WTC11 (cell line): ENCODE results near the gene FBXO30. TPM values are rescaled to one million over a fixed set of nuclear protein-coding genes. Genes with fewer than 3 reads are reported as not detected.

Experiments
- ATAC-seq: fragments of 200-7000 bp; cut with Tn5 transposase; 2 replicates; pipeline ENCODE4 v1.10.0; 2021; ENCODE audit warnings: mild to moderate bottlenecking, moderate library complexity
- CTCF ChIA-PET: fragments of 300-600 bp; sonication (Branson Sonifier 250); formaldehyde crosslinking; loops from one replicate; lab custom pipeline; 2021; ENCODE audit warnings: antibody characterized with exemption; lab: Charles Lee
- POLR2A ChIA-PET: fragments of 350-600 bp; sonication (Branson Sonifier 250); formaldehyde crosslinking; loops from one replicate; lab custom pipeline; 2021; ENCODE audit warnings: antibody characterized with exemption; lab: Charles Lee
- DNase-seq: peaks from one replicate; pipeline ENCODE4 v3.0.0; 2021; ENCODE audit warnings: low spot score
- H3K27ac Mint-ChIP-seq: 2 replicates; pipeline ENCODE4 v1.8.0; 2021; ENCODE audit warnings: mixed read lengths
- H3K27me3 Mint-ChIP-seq: 2 replicates; pipeline ENCODE4 v1.8.0; 2021; ENCODE audit warnings: low read depth, mild to moderate bottlenecking, moderate library complexity, mixed read lengths
- H3K36me3 Mint-ChIP-seq: 2 replicates; pipeline ENCODE4 v1.8.0; 2021; ENCODE audit warnings: mixed read lengths
- H3K4me1 Mint-ChIP-seq: 2 replicates; pipeline ENCODE4 v1.8.0; 2022; ENCODE audit warnings: mixed read lengths
- H3K4me3 Mint-ChIP-seq: 2 replicates; pipeline ENCODE4 v1.8.0; 2021; ENCODE audit warnings: mild to moderate bottlenecking, moderate library complexity, mixed read lengths
- H3K9me3 Mint-ChIP-seq: 2 replicates; pipeline ENCODE4 v1.8.0; 2021; ENCODE audit warnings: mixed read lengths
- AFF4 ChIP-seq: sonication (generic); formaldehyde crosslinking; IDR thresholded peaks from 2 replicates; pipeline ENCODE4 v1.8.1; 2023; ENCODE audit warnings: mild to moderate bottlenecking, missing genetic modification reagents, borderline replicate concordance
- ATF3 ChIP-seq: sonication (generic); formaldehyde crosslinking; conservative IDR thresholded peaks from 2 replicates; pipeline ENCODE4 v1.8.1; 2022; ENCODE audit warnings: mild to moderate bottlenecking, missing genetic modification reagents
- CBFB ChIP-seq: sonication (generic); formaldehyde crosslinking; IDR thresholded peaks from 2 replicates; pipeline ENCODE4 v1.8.1; 2022; ENCODE audit warnings: mild to moderate bottlenecking, low read depth, missing genetic modification reagents
- ELF4 ChIP-seq: sonication (generic); formaldehyde crosslinking; IDR thresholded peaks from 2 replicates; pipeline ENCODE4 v1.8.1; 2022; ENCODE audit warnings: low read depth, mild to moderate bottlenecking, moderate library complexity, missing genetic modification reagents
- FOXP4 ChIP-seq: sonication (generic); formaldehyde crosslinking; IDR thresholded peaks from 2 replicates; pipeline ENCODE4 v1.8.0; 2022; ENCODE audit warnings: mild to moderate bottlenecking, missing genetic modification reagents
- HMGXB4 ChIP-seq: sonication (generic); formaldehyde crosslinking; IDR thresholded peaks from 2 replicates; pipeline ENCODE4 v1.8.1; 2023; ENCODE audit warnings: mild to moderate bottlenecking, moderate library complexity, missing genetic modification reagents
- MXD4 ChIP-seq: fragments of 250-450 bp; sonication (Bioruptor Pico); IDR thresholded peaks from 2 replicates; pipeline ENCODE4 v1.8.0; 2021; ENCODE audit warnings: mild to moderate bottlenecking, moderate library complexity, borderline replicate concordance
- NR3C1 ChIP-seq: sonication (generic); formaldehyde crosslinking; conservative IDR thresholded peaks from 2 replicates; pipeline ENCODE4 v1.8.1; 2023; ENCODE audit warnings: low read depth, mild to moderate bottlenecking, missing genetic modification reagents
- RELA ChIP-seq: sonication (generic); formaldehyde crosslinking; IDR thresholded peaks from 2 replicates; pipeline ENCODE4 v1.8.1; 2022; ENCODE audit warnings: missing genetic modification reagents, mild to moderate bottlenecking, borderline replicate concordance
- RORB ChIP-seq: fragments of 250-450 bp; sonication (Bioruptor Pico); IDR thresholded peaks from 2 replicates; pipeline ENCODE4 v1.9.0; 2021; ENCODE audit warnings: mild to moderate bottlenecking
- SMAD3 ChIP-seq: sonication (generic); formaldehyde crosslinking; IDR thresholded peaks from 2 replicates; pipeline ENCODE4 v1.8.0; 2022; ENCODE audit warnings: missing genetic modification reagents, mild to moderate bottlenecking, borderline replicate concordance
- ZNF121 ChIP-seq: sonication (generic); formaldehyde crosslinking; IDR thresholded peaks from 2 replicates; pipeline ENCODE4 v1.8.0; 2023; ENCODE audit warnings: missing genetic modification reagents
- ZNF671 ChIP-seq: fragments of 250-450 bp; sonication (Bioruptor Pico); IDR thresholded peaks from 2 replicates; pipeline ENCODE4 v1.8.0; 2021; ENCODE audit warnings: mild to moderate bottlenecking
- total RNA-seq: library from RNA; stranded (reverse); gene quantifications from 3 replicates; pipeline ENCODE4 v1.2.3, GENCODE V29; 2021
- TF ChIP-seq, protein P1 (sequence below): fragments of 250-450 bp; sonication (Bioruptor Pico); IDR thresholded peaks from 2 replicates; pipeline ENCODE4 v1.9.0; 2021; ENCODE audit warnings: mild to moderate bottlenecking
- TF ChIP-seq, protein P2 (sequence below): sonication (generic); formaldehyde crosslinking; conservative IDR thresholded peaks from 2 replicates; pipeline ENCODE4 v1.8.1; 2023; ENCODE audit warnings: mild to moderate bottlenecking, low read depth, missing genetic modification reagents, moderate library complexity
- TF ChIP-seq, protein P3 (sequence below): sonication (generic); formaldehyde crosslinking; IDR thresholded peaks from 2 replicates; pipeline ENCODE4 v1.8.0; 2023; ENCODE audit warnings: mild to moderate bottlenecking, missing genetic modification reagents
- TF ChIP-seq, protein P4 (sequence below): sonication (generic); formaldehyde crosslinking; IDR thresholded peaks from 2 replicates; pipeline ENCODE4 v1.8.1; 2023; ENCODE audit warnings: mild to moderate bottlenecking, missing genetic modification reagents, moderate library complexity

The FBXO30 gene
- total RNA-seq, 1 experiment from 2014 or later = 11.8 TPM

DNA sequence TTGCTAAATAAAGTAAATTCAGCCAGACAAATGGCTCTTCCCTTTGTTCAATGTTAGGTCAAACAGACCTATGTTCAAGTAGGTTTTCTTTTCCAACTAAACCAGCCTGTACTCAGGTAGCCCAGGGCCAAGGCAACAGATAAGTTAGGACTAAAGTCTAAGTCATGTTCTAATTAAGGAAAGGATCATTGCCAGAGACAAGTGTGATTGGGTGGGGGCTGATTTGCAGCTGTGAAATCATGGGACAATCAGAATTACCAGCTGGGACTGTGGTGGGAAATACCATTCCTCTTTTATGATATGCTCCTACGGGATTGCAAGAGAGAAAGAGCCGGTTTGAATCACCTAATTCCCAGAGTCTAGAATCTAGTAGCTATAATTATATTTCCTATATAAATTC, 4.2 kb upstream of the FBXO30 start:
- POLR2A ChIA-PET = no interaction called here
- TF ChIP-seq RELA (CRISPR knock-in tag) (no peak), SMAD3 (no peak), NR3C1 (CRISPR knock-in tag) (no peak), ZNF671 (CRISPR knock-in tag) (no peak), ZNF121 (CRISPR knock-in tag) (no peak)
- TF ChIP-seq, protein P1, sequence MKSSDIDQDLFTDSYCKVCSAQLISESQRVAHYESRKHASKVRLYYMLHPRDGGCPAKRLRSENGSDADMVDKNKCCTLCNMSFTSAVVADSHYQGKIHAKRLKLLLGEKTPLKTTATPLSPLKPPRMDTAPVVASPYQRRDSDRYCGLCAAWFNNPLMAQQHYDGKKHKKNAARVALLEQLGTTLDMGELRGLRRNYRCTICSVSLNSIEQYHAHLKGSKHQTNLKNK (CRISPR knock-in tag) = no peak
- TF ChIP-seq, all 79 proteins: peak for 0
- DNase-seq = no peak
- H3K9me3 Mint-ChIP-seq = no peaks in the 10 kb centered on the region
- no peak overlapping the region for H3K27ac Mint-ChIP-seq
- no peaks in the 10 kb centered on the region for H3K36me3 Mint-ChIP-seq
- H3K4me3 Mint-ChIP-seq = no peak overlapping the region
- peaks cover 13% of the 10 kb centered on the region for H3K4me1 Mint-ChIP-seq
- CTCF ChIA-PET = no interaction called here
- H3K27me3 Mint-ChIP-seq = no peaks in the 10 kb centered on the region
- ATAC-seq = no peak

- Mint-ChIP-seq H3K27me3 (no peaks in the 10 kb centered on the region), H3K27ac (peak overlapping the region; percentile 47; the same call in 1 of the 2 replicates), H3K4me1 (peaks cover 29% of the 10 kb centered on the region), H3K36me3 (no peaks in the 10 kb centered on the region), H3K9me3 (no peaks in the 10 kb centered on the region), H3K4me3 (peak overlapping the region; percentile 89)
- POLR2A ChIA-PET = no interaction called here
- ATAC-seq (no peak), DNase-seq (no peak)
- CTCF ChIA-PET = no interaction called here
- no peak for TF ChIP-seq AFF4 (CRISPR knock-in tag)
- TF ChIP-seq ATF3 = no peak
- no peak for TF ChIP-seq RORB (CRISPR knock-in tag)
- no peak for TF ChIP-seq ELF4 (CRISPR knock-in tag)
- TF ChIP-seq, protein P2, sequence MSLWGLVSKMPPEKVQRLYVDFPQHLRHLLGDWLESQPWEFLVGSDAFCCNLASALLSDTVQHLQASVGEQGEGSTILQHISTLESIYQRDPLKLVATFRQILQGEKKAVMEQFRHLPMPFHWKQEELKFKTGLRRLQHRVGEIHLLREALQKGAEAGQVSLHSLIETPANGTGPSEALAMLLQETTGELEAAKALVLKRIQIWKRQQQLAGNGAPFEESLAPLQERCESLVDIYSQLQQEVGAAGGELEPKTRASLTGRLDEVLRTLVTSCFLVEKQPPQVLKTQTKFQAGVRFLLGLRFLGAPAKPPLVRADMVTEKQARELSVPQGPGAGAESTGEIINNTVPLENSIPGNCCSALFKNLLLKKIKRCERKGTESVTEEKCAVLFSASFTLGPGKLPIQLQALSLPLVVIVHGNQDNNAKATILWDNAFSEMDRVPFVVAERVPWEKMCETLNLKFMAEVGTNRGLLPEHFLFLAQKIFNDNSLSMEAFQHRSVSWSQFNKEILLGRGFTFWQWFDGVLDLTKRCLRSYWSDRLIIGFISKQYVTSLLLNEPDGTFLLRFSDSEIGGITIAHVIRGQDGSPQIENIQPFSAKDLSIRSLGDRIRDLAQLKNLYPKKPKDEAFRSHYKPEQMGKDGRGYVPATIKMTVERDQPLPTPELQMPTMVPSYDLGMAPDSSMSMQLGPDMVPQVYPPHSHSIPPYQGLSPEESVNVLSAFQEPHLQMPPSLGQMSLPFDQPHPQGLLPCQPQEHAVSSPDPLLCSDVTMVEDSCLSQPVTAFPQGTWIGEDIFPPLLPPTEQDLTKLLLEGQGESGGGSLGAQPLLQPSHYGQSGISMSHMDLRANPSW (CRISPR knock-in tag) = no peak
- no peak for TF ChIP-seq HMGXB4 (CRISPR knock-in tag)
- TF ChIP-seq, protein P3, sequence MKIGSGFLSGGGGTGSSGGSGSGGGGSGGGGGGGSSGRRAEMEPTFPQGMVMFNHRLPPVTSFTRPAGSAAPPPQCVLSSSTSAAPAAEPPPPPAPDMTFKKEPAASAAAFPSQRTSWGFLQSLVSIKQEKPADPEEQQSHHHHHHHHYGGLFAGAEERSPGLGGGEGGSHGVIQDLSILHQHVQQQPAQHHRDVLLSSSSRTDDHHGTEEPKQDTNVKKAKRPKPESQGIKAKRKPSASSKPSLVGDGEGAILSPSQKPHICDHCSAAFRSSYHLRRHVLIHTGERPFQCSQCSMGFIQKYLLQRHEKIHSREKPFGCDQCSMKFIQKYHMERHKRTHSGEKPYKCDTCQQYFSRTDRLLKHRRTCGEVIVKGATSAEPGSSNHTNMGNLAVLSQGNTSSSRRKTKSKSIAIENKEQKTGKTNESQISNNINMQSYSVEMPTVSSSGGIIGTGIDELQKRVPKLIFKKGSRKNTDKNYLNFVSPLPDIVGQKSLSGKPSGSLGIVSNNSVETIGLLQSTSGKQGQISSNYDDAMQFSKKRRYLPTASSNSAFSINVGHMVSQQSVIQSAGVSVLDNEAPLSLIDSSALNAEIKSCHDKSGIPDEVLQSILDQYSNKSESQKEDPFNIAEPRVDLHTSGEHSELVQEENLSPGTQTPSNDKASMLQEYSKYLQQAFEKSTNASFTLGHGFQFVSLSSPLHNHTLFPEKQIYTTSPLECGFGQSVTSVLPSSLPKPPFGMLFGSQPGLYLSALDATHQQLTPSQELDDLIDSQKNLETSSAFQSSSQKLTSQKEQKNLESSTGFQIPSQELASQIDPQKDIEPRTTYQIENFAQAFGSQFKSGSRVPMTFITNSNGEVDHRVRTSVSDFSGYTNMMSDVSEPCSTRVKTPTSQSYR (CRISPR knock-in tag) = no peak
- no peak for TF ChIP-seq FOXP4
- TF ChIP-seq, protein P4, sequence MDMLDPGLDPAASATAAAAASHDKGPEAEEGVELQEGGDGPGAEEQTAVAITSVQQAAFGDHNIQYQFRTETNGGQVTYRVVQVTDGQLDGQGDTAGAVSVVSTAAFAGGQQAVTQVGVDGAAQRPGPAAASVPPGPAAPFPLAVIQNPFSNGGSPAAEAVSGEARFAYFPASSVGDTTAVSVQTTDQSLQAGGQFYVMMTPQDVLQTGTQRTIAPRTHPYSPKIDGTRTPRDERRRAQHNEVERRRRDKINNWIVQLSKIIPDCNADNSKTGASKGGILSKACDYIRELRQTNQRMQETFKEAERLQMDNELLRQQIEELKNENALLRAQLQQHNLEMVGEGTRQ = no peak
- no peak for TF ChIP-seq CBFB (CRISPR knock-in tag)
- TF ChIP-seq MXD4 (CRISPR knock-in tag) = no peak
These were observed 1.8 kb upstream of the FBXO30 start for GRCh38 chr6:145816392-145816791.
